GM19452 (cell line): Measurements from ENCODE around the gene CENPC.

Experiments used
- ATAC-seq: cut with Tn5 transposase; IDR thresholded peaks from one replicate; pipeline ENCODE4 v1.9.1; 2021; ENCODE audit not compliant: unreplicated experiment

The CENPC gene, protein sequence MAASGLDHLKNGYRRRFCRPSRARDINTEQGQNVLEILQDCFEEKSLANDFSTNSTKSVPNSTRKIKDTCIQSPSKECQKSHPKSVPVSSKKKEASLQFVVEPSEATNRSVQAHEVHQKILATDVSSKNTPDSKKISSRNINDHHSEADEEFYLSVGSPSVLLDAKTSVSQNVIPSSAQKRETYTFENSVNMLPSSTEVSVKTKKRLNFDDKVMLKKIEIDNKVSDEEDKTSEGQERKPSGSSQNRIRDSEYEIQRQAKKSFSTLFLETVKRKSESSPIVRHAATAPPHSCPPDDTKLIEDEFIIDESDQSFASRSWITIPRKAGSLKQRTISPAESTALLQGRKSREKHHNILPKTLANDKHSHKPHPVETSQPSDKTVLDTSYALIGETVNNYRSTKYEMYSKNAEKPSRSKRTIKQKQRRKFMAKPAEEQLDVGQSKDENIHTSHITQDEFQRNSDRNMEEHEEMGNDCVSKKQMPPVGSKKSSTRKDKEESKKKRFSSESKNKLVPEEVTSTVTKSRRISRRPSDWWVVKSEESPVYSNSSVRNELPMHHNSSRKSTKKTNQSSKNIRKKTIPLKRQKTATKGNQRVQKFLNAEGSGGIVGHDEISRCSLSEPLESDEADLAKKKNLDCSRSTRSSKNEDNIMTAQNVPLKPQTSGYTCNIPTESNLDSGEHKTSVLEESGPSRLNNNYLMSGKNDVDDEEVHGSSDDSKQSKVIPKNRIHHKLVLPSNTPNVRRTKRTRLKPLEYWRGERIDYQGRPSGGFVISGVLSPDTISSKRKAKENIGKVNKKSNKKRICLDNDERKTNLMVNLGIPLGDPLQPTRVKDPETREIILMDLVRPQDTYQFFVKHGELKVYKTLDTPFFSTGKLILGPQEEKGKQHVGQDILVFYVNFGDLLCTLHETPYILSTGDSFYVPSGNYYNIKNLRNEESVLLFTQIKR

DNA sequence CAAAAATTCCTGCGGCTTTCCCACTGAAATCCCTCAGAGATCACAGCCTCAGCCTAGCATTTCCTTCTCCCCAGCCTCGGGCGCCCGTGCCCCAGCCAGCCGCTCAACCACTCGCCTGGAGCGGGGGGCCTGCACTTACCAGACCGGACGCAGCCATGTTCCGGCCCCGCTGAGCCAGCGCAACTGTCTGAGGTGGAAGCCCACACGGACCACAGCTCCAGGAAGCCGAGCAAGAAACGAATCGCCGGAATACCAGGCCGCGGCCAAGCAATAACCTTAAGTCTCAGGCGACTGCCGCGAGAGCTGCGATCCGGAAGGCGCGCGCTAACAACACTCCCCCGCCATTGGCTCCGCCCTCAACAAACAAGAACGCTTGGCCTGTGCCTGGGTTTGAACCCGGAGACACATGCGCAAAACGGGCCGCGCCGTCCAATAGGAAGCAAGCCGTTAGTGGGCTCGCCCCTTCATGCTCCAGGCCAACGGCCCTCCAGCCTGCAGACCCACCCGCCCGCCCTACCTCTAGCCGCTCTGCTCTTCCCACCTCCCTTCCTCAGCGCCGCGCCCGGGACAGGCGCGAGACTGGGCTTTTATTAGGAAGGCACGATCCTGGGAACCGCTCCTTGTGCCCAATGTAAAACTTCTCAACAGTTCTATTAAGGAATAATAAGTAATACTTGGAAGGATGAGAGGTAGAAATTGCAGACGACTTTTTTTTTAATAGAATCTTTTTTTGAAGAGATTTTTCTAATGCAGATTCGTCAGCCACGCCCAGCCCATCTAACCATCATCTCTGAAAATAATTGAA lies at the start of gene CENPC:
TSS of gene CENPC (minus strand) at position 305 of the 805 bp plus-strand sequence. CDS start at position 157, 148 bp downstream.
- ATAC-seq = peak; percentile 95

DNA sequence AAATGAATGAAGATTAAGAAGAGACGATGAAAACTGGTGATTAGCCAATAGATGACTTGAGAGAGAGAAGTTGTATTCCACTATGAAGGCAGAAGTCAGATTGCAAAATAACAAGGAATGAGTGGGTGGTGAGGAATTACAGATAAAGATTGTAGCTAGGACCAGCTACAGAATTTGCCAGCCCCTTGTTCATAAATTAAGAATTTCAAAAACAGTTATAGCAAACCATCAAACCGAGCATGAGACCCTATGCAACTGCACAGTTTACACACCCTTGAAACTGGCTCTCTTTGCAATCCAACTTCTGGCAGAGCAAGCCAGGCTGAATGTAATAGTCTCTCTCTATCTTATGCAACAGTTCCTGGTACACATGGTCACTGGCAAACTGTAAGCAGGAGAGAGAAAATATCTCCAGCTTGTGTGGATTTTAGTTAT lies 48.5 kb upstream of the CENPC start:
- no peak for ATAC-seq

- no peak for ATAC-seq
Measured at GRCh38 chr4:67587156-67587555, 41.9 kb upstream of the CENPC start.

DNA sequence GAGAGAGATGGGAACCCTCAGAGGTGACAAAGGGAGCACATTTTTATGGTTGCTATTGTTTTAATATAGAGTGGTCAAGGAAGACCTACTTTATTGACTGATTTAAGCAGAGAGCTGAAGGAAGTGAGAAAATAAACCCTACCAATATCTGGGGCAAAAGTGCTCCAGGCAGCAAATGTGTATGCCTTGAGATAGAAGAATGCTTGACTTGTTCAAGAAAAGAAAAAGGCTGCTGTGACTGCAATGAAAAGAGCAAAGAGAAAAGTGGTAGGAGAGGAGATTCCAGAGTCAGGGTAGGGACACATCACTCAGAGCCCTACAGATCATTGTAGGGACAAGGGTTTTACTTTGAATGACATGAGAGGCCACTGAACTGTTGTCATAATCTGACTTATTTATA lies 39.2 kb upstream of the CENPC start:
- no peak for ATAC-seq

DNA sequence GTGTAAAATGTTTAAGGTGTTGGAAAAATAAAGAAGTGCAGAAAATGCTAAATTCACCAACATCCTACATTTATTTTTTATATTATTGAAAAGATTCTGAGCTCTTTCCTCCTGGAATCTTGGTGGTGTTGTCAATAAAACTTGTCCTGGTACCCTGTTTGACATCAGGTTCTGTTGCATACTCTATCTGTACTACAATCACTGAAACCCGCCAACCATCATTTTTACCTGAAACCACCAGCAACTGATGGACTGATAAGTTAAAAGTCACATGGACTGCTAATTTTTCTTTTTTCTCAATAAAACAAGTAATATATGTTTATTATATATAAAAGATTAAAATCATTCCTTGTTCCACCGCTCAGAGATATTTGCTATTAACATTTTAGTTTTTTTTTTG lies 36.6 kb upstream of the CENPC start:
- ATAC-seq = no peak

GRCh38 chr4:67581208-67581857 lies 36.0 kb upstream of the CENPC start:
- ATAC-seq = peak; percentile 48

- peak; percentile 31 for ATAC-seq
Measured at GRCh38 chr4:67580577-67580976, 35.3 kb upstream of the CENPC start.

- peak; percentile 33 for ATAC-seq
Measured at GRCh38 chr4:67576538-67576937, 31.2 kb upstream of the CENPC start.

- no peak for ATAC-seq
Measured at GRCh38 chr4:67576059-67576466, 30.8 kb upstream of the CENPC start.

DNA sequence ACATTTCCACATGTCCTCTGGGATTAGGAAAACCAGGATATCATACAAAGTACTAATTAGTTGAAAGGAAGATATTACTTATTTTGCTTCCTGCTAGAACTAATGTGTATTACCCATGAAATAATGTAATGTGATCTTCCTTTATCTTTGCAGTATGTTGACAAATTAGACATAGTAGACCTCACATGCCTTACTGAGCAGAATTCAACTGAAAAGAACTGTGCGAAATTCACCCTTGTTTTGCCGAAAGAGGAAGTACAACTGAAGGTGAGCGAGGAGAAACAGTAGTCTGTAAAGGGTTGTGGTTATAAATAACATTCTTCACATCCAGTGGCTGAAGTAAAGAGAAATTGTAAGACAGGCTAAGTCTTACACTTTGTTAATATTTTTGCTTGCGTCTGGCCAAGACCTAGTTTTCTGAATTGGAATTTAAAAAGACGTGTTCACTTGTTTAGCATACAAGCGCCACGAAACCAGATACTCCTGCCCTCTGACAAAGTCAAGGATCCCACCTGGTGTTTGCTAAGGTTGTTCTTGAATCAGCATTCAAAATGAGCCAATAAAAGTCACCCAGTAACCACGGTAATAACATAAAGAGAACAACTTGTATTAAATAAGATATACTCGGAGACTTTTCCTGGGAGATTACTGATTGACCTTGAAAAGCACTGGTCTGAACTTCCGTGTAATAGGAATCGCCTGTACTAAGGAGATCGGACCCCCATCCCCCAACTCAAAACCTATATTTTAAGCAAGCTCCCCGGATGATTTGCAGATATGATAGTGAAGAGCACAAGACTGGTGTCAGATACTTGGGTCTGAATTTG lies 30.1 kb upstream of the CENPC start:
- peak; percentile 91 for ATAC-seq

DNA sequence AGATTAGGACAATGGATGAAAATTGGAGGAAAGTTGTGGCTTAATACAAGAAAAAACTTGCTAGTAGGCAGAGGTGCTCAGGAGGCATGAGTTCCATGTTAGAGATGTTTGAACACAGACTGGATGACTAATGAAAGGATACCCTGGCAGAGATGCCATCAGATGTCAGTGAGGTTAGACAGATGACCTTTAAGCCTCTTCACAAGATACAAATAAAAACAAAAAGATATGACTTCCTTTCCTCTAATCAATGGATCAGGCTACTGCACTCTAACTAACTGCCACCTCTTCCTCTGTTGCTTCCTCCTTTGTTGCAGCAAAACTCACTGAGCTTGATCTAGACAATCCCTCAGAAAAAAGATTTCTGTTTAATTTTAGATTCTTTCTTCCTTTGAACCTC lies 27.9 kb upstream of the CENPC start:
- ATAC-seq = no peak

- ATAC-seq = no peak
Measured at GRCh38 chr4:67571975-67572374, 26.7 kb upstream of the CENPC start.

- no peak for ATAC-seq
Measured at GRCh38 chr4:67570537-67570936, 25.2 kb upstream of the CENPC start.

DNA sequence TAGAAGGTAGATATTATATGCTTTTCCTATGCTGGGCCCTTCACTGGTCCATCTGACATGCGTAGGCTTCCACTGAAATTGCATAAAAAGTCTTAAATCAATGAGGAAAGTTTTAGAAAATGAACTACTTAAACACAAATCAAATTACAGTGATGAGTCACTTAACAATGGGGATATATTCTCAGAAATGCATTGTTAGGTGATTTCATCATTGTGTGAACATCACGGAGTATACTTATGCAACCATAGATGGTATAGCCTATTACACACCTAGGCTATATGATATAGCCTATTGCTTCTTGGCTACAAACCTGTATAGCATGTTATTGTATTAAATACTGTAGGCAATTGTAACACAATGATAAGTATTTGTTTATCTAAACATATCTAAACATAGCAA lies 23.5 kb upstream of the CENPC start:
- ATAC-seq = no peak

DNA sequence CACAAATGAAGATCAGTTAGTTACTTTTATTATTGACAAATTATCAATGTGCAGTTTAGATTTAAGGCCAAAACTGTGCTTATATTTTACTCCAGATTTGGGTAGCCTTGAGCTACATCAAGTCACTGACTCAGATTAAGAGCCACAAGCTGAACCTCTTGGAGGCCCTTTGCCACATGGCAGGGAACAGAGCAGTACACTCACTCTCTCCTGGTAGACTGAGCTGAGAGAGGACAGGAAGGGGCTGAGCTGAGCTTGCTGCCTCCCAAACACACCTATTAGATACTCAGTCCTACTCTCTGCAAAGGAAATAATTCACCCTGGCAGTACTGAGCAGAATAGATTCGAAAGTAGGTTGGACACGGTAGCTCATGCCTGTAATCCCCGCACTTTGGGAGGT lies 21.0 kb upstream of the CENPC start:
- no peak for ATAC-seq

- no peak for ATAC-seq
Measured at GRCh38 chr4:67565284-67565683, 20.0 kb upstream of the CENPC start.

DNA sequence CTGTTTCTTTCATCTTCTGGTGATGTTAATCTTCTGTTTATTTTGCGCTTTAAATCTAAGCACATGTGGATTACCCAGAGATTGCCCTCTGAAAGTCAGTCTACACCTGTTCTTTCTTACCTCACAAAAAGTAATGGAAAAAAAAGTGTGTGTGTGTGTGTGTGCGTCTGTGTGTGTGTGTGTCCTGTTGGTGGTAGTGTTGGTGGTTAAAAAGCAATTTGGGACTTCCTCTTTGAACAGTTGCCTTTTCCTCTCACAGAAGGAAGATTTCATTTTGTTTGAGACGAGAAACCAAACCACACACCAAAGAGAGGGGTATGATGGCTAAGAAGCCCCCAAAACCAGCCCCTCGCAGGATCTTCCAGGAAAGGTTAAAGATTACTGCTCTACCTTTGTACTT lies 13.2 kb upstream of the CENPC start, which contains the start of gene STAP1:
TSS of gene STAP1 (plus strand) at position 235 of the 400 bp plus-strand sequence. CDS start at position 318, 83 bp downstream.
- ATAC-seq = peak; percentile 62

- ATAC-seq = no peak
Measured at GRCh38 chr4:67556436-67556835, 11.1 kb upstream of the CENPC start.

- no peak for ATAC-seq
Measured at GRCh38 chr4:67555447-67555846, 10.1 kb upstream of the CENPC start.
